Activated gamma-delta T cell treated with Interleukin-2 at 50 U/mL for 16 hours (primary cell): Measurements from ENCODE around the gene OPTC.
"Not testable (repeated sequence)": the region's sequence is repeated elsewhere in the genome, so short reads cannot be mapped to it uniquely, and the experiment has no call there.

ENCODE experiments used
- DNase-seq: peaks from one replicate; pipeline ENCODE4 v3.0.0-alpha.2; 2020

OPTC gene, protein sequence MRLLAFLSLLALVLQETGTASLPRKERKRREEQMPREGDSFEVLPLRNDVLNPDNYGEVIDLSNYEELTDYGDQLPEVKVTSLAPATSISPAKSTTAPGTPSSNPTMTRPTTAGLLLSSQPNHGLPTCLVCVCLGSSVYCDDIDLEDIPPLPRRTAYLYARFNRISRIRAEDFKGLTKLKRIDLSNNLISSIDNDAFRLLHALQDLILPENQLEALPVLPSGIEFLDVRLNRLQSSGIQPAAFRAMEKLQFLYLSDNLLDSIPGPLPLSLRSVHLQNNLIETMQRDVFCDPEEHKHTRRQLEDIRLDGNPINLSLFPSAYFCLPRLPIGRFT

GRCh38 chr1:203493901-203494300 is at the start of gene OPTC:
Gene OPTC, plus strand, starts transcription at chr1:203494153. Its CDS starts 1,853 bp downstream, at chr1:203496006.
- no peak for DNase-seq

- DNase-seq: no peak
These were observed 49.8 kb upstream of the OPTC start for GRCh38 chr1:203444171-203444576.

- no peak for DNase-seq
These were observed 46.8 kb upstream of the OPTC start for GRCh38 chr1:203447151-203447550.

DNA sequence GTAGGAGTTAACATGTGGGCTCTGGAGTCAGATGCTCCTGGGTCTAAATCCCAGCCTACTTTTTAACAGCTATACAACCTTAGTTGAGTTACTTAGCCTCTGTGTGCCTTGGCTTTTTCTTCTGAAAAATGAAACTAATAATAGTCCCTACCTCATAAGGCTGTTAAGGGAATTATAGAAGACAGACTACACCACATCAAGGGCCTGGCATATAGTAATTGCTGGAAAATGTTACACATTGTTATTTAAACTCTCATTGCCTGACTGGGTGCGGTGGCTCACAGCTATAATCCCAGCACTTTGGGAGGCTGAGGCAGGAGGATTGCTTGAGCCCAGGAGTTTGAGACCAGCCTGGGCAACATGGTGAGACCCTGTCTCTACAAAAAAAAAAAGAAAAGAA is 46.4 kb upstream of the OPTC start:
- not testable (repeated sequence) for DNase-seq

GRCh38 chr1:203448521-203449061 is 45.4 kb upstream of the OPTC start:
- no peak for DNase-seq

GRCh38 chr1:203450001-203450400 is 44.0 kb upstream of the OPTC start:
- DNase-seq: no peak

GRCh38 chr1:203450479-203451149 is 43.3 kb upstream of the OPTC start:
- no peak for DNase-seq

DNA sequence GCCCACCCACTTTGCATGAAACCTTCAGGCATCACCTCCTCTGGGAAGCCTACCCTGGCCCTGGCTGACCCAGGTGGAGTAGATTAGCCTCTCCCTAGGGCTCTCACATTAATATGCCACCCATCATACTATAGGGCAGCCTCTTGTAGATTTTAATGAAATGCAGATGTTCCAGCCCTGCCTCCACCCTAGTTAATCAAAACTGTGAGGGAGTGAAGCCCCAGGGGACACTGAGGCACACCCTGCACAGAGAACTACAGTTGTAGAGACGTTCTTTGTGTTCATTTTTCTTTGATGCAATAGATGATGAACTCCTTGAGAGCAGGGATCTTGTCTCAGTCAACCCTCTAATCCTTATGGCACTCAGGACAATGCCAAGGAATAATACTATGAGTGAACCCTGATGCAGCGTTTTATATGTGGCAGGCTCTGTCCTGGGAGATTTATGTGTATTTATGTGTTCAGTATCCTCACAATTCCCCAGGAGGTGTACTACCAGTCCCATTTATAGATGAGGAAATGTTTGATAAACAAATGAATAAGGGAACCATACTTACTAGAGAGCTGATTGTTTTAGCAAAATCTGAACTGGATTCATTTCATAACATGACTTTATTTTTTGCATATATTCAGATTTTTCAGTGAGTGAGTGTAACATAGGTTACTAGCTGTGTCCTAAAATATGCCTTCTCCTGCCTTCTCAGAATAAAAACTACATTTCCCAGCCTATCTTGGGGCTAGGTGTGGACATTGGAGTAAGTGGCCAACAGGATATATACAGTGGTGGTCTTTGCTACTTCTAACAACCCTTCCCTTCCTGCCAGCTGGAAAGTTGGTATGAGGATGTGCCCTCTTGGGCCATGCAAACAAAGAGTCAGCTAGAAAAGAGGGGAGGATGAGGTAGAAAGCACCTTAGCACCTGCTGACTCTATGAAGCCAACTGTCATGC is 41.8 kb upstream of the OPTC start:
- no peak for DNase-seq

DNA sequence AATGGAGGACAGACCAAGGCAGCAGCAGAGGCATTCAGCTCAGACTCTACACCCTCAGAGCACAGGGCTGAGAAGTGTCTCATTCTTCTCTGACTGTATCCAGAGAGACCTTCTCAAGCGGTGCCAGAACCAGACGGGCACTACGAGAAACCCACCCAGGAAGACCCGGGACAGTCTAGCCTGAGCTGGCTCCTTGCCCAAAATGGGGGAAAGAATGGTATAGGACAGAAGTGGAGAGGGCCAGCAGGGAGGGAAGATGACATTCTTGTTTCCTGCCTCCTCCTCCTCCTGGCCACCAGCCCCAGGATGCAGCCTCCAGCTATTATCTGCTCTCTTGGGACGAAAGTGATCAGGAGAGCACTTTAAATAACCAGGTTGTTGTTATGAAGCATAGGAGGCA is 40.9 kb upstream of the OPTC start:
- no peak for DNase-seq

- no peak for DNase-seq
These were observed 40.3 kb upstream of the OPTC start for GRCh38 chr1:203453616-203454015.

DNA sequence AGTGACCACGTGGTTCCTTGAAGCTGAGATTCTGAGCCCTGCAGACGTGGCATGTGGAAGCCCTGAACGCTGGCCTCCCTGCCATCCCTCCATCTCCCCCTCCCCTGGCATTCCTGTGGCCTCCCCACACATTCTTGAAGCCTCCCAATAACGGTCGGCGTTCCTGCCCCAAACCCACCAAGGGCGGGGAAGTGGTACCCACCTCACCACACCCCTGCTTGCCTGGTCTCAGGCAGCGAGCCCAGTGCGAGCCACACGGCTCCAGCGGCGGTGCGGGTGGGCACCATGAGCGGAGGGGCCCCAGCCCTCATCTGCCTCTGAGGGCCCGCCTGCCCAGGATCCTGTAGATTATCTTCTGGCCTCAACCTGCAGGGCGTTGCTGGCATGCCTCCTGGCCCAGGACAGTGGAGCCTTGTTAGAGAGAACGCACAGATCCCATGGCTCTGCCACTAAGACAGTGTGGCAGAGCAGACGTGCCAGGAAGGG is 38.9 kb upstream of the OPTC start:
- DNase-seq: no peak

GRCh38 chr1:203455706-203456105 is 38.2 kb upstream of the OPTC start:
- DNase-seq: no peak

DNA sequence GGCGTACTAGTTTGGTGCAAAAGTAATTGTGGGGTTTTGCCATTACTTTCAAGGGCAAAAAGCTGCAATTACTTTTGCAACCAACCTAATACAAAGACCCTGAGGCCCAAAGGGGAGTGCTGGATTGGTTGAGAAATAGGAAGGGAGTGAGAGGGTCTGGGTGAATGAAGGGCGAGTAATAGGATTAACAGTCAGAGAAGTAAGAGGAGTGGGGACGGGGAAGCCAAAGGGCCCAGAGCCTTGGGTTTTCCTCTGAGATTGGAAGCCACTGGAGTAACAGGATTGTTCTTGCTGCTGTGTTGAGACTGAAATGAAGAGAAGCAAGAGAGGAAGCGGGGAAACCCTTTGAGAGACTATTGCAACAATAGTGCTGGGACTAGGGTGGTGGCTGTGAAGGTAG is 37.4 kb upstream of the OPTC start:
- DNase-seq: no peak

GRCh38 chr1:203458078-203458477 is 35.9 kb upstream of the OPTC start:
- DNase-seq: no peak

GRCh38 chr1:203459671-203460201 is 34.2 kb upstream of the OPTC start:
- DNase-seq: no peak

DNA sequence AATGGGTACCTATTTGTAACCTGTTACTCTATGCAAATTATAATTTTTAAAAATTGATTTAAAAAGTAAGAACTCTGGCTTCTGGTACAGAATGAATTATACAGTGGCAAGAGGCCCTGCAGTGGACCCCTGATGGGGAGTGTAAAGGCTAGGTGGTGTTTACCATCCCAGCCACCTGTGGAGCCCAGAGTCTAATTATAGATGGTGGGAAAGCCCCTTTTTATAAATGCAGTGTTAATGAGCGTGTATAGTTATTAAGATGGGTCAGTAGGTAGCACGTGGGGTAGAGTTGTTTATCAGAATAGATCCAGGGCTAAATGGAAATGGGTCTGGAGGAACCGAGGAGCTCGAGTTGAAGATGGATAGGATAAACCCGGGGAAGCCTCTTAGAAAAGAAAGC is 32.2 kb upstream of the OPTC start:
- DNase-seq: no peak

DNA sequence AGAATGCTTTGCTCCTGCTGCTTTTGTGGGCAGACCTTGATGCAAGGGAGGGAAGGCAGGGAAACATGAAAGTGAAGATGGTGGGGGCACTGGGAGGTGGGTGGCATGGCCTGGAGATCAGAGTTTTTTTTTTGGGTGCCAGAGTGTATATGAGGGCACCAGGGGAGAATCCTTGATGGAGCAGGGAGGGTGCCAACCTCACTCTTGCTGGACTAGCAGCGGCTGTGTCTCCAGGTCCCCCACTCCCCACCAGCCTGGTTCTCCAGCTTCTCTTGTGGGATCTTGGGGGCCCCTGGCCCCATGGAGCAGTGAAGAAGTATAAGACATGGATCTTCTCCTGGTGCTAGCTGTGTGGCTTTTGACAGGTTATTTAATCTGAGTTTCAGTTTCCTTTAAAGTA is 31.8 kb upstream of the OPTC start:
- DNase-seq: no peak

DNA sequence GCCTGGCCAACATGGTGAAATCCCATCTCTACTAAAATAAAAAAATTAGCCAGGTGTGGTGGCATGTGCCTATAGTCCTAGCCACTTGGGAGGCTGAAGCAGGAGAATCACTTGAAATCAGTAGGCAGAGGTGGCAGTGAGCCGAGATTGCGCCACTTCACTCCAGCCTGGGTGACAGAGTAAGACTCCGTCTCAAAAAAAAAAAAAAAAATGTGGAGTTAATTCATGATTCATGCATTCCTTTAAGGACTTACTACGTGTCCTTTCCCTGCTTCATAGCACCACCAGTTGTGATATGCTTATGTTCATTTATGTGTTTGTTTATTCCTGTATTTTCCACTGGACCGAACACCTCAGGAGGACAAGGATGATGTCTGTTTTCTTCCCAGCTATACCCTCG is 31.1 kb upstream of the OPTC start:
- no peak for DNase-seq

DNA sequence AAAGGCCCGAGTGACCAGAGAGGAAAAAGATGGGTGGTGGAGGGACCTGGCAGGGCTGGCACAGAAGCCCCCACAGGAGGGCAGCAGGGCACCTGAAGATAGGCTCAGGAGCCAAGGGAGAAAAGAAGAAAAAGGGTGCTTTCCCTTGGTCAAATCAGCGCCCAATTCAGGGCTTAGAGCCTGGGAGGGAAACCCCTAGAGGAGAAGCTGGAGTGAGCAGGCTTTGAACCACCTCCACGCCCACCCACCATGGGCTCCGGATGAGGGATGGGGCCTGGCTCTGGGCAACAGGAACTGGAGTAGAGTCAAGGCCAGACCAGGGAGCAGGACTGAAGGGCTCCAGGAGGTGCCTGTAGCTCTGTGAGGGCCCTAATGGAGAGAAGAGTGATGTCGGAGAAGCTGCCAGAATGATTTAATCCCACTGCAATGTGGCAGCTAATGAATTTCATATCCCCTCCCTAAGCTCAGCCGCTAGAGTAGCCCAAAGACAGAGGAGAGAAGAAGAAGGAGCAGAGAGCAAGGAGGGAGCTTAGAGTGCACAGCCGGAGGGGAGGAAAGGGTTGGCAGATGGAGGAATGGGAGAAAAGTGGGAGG is 30.4 kb upstream of the OPTC start:
- DNase-seq: no peak

GRCh38 chr1:203464226-203464625 is 29.7 kb upstream of the OPTC start:
- no peak for DNase-seq

- no peak for DNase-seq
These were observed 29.2 kb upstream of the OPTC start for GRCh38 chr1:203464743-203465142.

DNA sequence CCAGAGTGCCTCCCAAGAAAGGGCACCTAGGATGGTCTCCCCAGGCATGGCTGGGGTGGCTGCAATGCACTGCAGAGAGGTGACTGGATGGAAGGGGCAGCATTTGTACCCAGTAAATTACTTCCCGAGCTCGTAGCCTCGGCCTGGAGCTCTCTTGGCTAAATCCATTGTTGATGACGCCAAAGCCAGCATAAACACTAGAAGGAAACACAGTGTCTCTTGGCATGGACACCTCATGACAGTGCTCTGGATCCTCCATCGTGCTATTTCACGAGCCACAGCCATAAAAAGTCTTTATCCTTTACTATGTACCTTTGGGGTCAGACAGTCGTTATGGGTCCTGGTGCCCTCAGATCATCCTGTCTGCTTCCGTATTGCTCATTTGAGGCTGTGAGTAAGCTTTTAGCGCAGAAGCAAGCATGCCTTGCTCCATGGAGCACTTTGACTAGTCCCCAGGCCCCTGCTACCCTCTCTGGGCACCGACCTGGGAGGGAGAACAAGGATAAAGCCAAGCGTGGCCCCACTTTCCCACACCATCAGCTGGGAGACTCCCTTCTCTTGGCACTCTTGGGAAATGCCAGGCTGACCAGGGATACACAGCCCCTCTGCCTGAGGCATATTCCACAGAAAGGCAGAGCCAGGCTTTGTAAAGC is 28.7 kb upstream of the OPTC start:
- DNase-seq: no peak
